ENCODE data around the gene CACNA1F. TPM values are rescaled to one million over a fixed set of nuclear protein-coding genes. Genes with fewer than 3 reads are reported as not detected.
A peak's percentile ranks its signal among the peaks of the same experiment; 100 is the strongest.

The CACNA1F gene
- 0.09 TPM for total RNA-seq
- polyA plus RNA-seq (ENCODE audit: insufficient read depth in 1 of 8, insufficient read length in 8 of 8, low replicate concordance in 1 of 8) = under 1 TPM in 4 of 8 donors, not detected in 4; 0.01 to 0.05 (median 0.03) TPM
- long read RNA-seq, donor 1 = 0 reads
- long read RNA-seq, donor 2 = 0 reads
- long read RNA-seq, donor 3 = 0 reads
- long read RNA-seq, donor 4 = 0 reads
- long read RNA-seq, donor 5 = 0 reads
- long read RNA-seq, donor 6 = 0 reads
- long read RNA-seq, donor 7 = 0 reads
- long read RNA-seq, donor 8 = 0 reads
- long read RNA-seq, donor 9 = 0 reads
- long read RNA-seq, donor 10 = 0 reads
- long read RNA-seq, donor 11 = 0 reads

DNA sequence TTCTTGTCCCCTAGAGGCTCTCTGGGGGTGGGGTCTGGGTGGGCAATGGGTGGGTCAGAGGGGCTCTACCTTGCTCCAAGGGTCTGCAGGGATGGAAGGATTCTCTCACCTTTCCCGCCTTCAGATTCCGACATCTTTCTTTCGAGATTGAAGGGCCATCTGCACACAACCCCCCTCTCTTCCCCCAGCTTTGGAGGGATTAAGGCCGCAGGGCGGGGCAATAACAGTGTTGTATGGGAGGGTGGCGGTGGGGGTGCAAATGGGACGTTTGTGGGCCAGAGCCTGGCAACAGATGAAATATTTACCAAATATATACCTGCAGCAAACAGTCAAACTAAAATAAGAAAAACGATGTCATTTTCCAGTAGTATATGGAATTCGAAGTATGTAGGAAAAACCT lies at the start of gene CACNA1F:
Gene CACNA1F, minus strand, starts transcription at position 165 of the 400 bp plus-strand sequence. Its CDS starts 31 bp downstream, at position 134.
- Histone ChIP-seq H3K4me1 (ENCODE audit: control insufficient read depth, insufficient read depth, low read length) (peaks cover 7% of the 10 kb centered on the region), H3K4me3 (ENCODE audit: low read length) (no peak within 1 kb of the TSS), H3K36me3 (ENCODE audit: control insufficient read depth, insufficient read depth, low read length) (no peaks in the 10 kb centered on the region), H3K9me3 (replicated peaks; ENCODE audit: control insufficient read depth, low read depth, low read length) (no peaks in the 10 kb centered on the region), H3K27me3 (ENCODE audit: control insufficient read depth, insufficient read depth, low read length) (peaks cover 11% of the 10 kb centered on the region), H3K27ac (ENCODE audit: low read length) (no peak within 1 kb of the TSS)
- WGBS (ENCODE audit: insufficient coverage) = no CpG with 5 or more reads among the region's 9 CpGs
- DNase-seq = no peak

DNA sequence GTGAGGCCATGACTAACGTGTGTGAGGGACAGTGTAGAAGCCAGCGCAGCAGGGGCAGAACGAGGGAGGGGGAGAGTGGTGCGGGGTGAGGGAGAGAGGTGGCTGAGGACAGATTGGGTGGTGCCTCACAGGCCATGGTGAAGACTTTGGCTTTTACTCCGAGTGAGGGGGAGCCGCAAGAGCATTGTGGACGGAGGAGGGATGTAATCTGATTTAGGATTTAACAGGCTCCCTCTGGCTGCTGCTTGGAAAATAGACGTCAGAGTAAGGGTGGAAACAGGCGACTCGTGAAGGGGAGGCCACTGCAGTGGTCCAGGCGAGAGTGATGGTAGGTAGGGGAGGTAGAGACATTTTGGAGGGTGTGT lies 49.5 kb upstream of the CACNA1F start:
- no peak overlapping the region for H3K4me3 ChIP-seq (ENCODE audit: low read length)
- peak; percentile 73 for DNase-seq
- H3K36me3 ChIP-seq (ENCODE audit: control insufficient read depth, insufficient read depth, low read length) = no peaks in the 10 kb centered on the region
- WGBS (ENCODE audit: insufficient coverage) = 32% methylated on average over 9 of the region's 11 CpGs
- H3K27ac ChIP-seq (ENCODE audit: low read length) = no peak overlapping the region
- H3K27me3 ChIP-seq (ENCODE audit: control insufficient read depth, insufficient read depth, low read length) = no peaks in the 10 kb centered on the region
- no peaks in the 10 kb centered on the region for H3K9me3 ChIP-seq (replicated peaks; ENCODE audit: control insufficient read depth, low read depth, low read length)
- H3K4me1 ChIP-seq (ENCODE audit: control insufficient read depth, insufficient read depth, low read length) = no peaks in the 10 kb centered on the region

GRCh38 chrX:49278081-49278480 lies 44.9 kb upstream of the CACNA1F start:
- WGBS (ENCODE audit: insufficient coverage) = 89% methylated on average over 3 of the region's 3 CpGs
- H3K4me3 ChIP-seq (ENCODE audit: low read length) = no peak overlapping the region
- no peak for DNase-seq

DNA sequence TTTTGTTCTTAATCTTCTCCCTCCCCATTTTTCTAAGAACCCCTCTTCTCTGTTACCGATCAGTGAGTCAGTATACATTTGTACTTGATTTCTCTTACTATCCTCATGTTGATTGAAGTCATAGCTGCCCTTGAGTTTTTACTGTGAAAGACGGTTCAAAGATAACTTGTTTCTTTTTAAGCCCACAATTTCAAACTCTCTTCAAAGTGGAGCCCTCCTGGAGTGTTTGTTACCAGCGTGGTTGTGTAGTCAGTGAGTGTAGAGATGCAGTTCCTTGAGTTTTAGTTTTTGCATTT lies 44.3 kb upstream of the CACNA1F start:
- Histone ChIP-seq H3K27ac (ENCODE audit: low read length) (no peak overlapping the region), H3K4me3 (ENCODE audit: low read length) (no peak overlapping the region)
- 57% methylated on average over 1 of the region's 3 CpGs for WGBS (ENCODE audit: insufficient coverage)

More at GRCh38 chrX:49278081-49278480, 44.9 kb upstream of the CACNA1F start:
- Histone ChIP-seq H3K4me1 (ENCODE audit: control insufficient read depth, insufficient read depth, low read length) (no peaks in the 10 kb centered on the region), H3K27me3 (ENCODE audit: control insufficient read depth, insufficient read depth, low read length) (peaks cover 2% of the 10 kb centered on the region), H3K27ac (ENCODE audit: low read length) (no peak overlapping the region), H3K9me3 (replicated peaks; ENCODE audit: control insufficient read depth, low read depth, low read length) (no peaks in the 10 kb centered on the region), H3K36me3 (ENCODE audit: control insufficient read depth, insufficient read depth, low read length) (no peaks in the 10 kb centered on the region)

DNA sequence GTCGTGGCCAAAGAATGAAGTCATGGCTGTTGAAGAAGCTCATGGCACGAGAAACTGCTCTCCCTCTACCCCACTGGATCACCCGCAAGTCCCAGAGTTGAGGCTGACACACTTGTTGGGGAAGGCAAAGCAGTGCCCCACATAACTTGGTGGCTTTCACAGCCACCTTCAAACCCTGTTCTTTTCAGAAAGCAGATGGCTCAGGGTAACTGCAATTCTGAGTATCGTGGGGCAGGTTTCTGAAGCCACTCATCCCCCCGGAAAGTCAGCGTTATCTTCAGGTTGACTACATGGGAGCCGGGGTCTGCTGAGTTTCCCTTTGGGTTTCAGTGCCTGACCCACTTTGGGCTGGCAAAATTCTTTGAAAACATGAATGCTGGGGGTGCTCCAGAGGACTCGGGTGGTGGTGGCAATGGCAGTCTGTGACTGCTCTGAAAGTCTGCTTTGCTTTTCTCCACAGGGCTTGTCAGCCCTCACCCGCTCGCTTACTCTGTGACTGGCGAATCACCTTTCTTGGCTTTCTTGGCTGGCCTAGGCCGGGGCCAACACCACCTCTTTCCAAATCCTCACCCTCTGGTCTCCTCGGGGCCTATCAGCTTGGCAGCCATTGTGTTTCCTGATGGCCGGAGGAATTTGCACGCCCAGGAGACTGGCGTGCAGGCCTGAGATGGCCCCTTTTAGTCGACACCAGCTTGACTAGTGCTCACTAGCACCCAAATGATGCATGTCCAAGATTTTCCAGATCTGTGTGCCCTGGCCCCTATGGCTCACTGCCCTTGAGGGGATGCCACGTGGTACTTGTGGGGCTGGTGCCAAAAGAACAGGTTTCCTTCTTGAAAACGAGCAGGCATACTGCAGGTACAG lies 43.8 kb upstream of the CACNA1F start:
- Histone ChIP-seq H3K36me3 (ENCODE audit: control insufficient read depth, insufficient read depth, low read length) (no peaks in the 10 kb centered on the region), H3K4me3 (ENCODE audit: low read length) (no peak overlapping the region), H3K27me3 (ENCODE audit: control insufficient read depth, insufficient read depth, low read length) (peaks cover 2% of the 10 kb centered on the region), H3K27ac (ENCODE audit: low read length) (no peak overlapping the region), H3K4me1 (ENCODE audit: control insufficient read depth, insufficient read depth, low read length) (peaks cover 5% of the 10 kb centered on the region), H3K9me3 (replicated peaks; ENCODE audit: control insufficient read depth, low read depth, low read length) (no peaks in the 10 kb centered on the region)
- no peak for DNase-seq
- 74% methylated on average over 16 of the region's 19 CpGs for WGBS (ENCODE audit: insufficient coverage)

More for the DNA sequence above, 44.3 kb upstream of the CACNA1F start:
- Histone ChIP-seq H3K36me3 (ENCODE audit: control insufficient read depth, insufficient read depth, low read length) (no peaks in the 10 kb centered on the region), H3K9me3 (replicated peaks; ENCODE audit: control insufficient read depth, low read depth, low read length) (no peaks in the 10 kb centered on the region), H3K4me1 (ENCODE audit: control insufficient read depth, insufficient read depth, low read length) (peaks cover 2% of the 10 kb centered on the region), H3K27me3 (ENCODE audit: control insufficient read depth, insufficient read depth, low read length) (peaks cover 2% of the 10 kb centered on the region)
- no peak for DNase-seq

GRCh38 chrX:49276207-49276606 lies 43.1 kb upstream of the CACNA1F start:
- H3K4me3 ChIP-seq (ENCODE audit: low read length) = no peak overlapping the region
- H3K27me3 ChIP-seq (ENCODE audit: control insufficient read depth, insufficient read depth, low read length) = peaks cover 2% of the 10 kb centered on the region
- no CpG with 5 or more reads among the region's 1 CpG for whole genome bisulfite sequencing (ENCODE audit: insufficient coverage)
- H3K4me1 ChIP-seq (ENCODE audit: control insufficient read depth, insufficient read depth, low read length) = peaks cover 11% of the 10 kb centered on the region
- H3K9me3 ChIP-seq (replicated peaks; ENCODE audit: control insufficient read depth, low read depth, low read length) = no peaks in the 10 kb centered on the region
- no peak overlapping the region for H3K27ac ChIP-seq (ENCODE audit: low read length)
- no peaks in the 10 kb centered on the region for H3K36me3 ChIP-seq (ENCODE audit: control insufficient read depth, insufficient read depth, low read length)
- DNase-seq = no peak

DNA sequence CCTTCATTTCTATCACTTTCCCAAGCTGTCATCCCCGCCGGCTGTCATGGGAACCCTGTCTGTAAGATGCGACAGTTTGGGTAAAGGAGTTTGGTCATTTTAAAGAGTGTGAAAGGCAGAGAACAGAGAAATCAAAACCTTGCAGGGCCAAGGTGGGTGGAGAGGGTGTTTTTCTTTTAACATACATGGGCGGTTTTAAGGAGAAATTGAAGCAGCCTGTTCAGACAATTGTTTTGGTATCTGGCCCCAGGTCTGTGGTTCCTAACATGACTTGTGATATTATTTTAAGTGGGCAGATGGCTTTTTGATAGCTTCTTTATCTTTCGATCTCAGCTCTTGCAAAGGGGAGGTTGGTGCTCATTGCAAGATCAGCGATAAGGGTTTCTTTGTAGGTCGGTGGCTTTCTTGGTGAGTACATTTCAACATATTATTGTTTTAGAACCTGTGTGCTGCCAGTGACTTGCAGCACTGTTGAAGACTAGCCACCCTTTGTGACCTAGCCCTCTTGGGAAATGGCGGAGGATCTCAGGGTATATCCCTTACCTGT lies 40.1 kb upstream of the CACNA1F start:
- Histone ChIP-seq H3K4me1 (ENCODE audit: control insufficient read depth, insufficient read depth, low read length) (peaks cover 19% of the 10 kb centered on the region), H3K27me3 (ENCODE audit: control insufficient read depth, insufficient read depth, low read length) (peaks cover 2% of the 10 kb centered on the region), H3K36me3 (ENCODE audit: control insufficient read depth, insufficient read depth, low read length) (no peaks in the 10 kb centered on the region), H3K27ac (ENCODE audit: low read length) (no peak overlapping the region), H3K4me3 (ENCODE audit: low read length) (no peak overlapping the region), H3K9me3 (replicated peaks; ENCODE audit: control insufficient read depth, low read depth, low read length) (no peaks in the 10 kb centered on the region)
- no peak for DNase-seq
- 72% methylated on average over 2 of the region's 8 CpGs for WGBS (ENCODE audit: insufficient coverage)

- WGBS (ENCODE audit: insufficient coverage) = 20% methylated on average over 1 of the region's 6 CpGs
- Histone ChIP-seq H3K27ac (ENCODE audit: low read length) (no peak overlapping the region), H3K27me3 (ENCODE audit: control insufficient read depth, insufficient read depth, low read length) (peaks cover 2% of the 10 kb centered on the region), H3K4me1 (ENCODE audit: control insufficient read depth, insufficient read depth, low read length) (peaks cover 19% of the 10 kb centered on the region), H3K4me3 (ENCODE audit: low read length) (no peak overlapping the region), H3K9me3 (replicated peaks; ENCODE audit: control insufficient read depth, low read depth, low read length) (no peaks in the 10 kb centered on the region), H3K36me3 (ENCODE audit: control insufficient read depth, insufficient read depth, low read length) (no peaks in the 10 kb centered on the region)
- DNase-seq = no peak
Observed at GRCh38 chrX:49272421-49272820, 39.3 kb upstream of the CACNA1F start.

DNA sequence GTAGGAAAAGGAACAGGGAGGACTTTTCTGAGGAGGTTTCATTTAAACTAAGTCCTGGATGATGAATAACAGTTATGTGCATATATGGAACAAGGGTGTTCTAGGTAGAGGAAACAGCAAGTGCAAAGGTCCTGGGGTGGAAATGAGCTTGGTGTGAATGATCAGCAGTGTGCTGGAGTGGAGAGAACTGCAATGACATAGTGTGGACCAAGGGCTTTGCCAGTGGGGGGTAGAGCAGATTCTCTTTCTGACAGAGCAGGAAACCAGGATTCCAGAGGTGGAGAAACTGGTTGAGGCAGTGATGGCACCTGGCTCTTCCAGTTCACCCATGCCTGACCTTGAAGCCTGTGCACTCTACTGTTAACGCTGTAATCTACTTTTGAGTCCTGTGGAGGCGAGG lies 38.2 kb upstream of the CACNA1F start:
- 75% methylated on average over 2 of the region's 2 CpGs for WGBS (ENCODE audit: insufficient coverage)

GRCh38 chrX:49270249-49270921 lies 37.2 kb upstream of the CACNA1F start:
- DNase-seq = no peak
- peaks cover 2% of the 10 kb centered on the region for H3K27me3 ChIP-seq (ENCODE audit: control insufficient read depth, insufficient read depth, low read length)
- H3K9me3 ChIP-seq (replicated peaks; ENCODE audit: control insufficient read depth, low read depth, low read length) = no peaks in the 10 kb centered on the region
- peaks cover 19% of the 10 kb centered on the region for H3K4me1 ChIP-seq (ENCODE audit: control insufficient read depth, insufficient read depth, low read length)
- H3K4me3 ChIP-seq (ENCODE audit: low read length) = peak overlapping the region; percentile 64
- 63% methylated on average over 66 of the region's 66 CpGs for WGBS (ENCODE audit: insufficient coverage)
- H3K27ac ChIP-seq (ENCODE audit: low read length) = peak overlapping the region; percentile 97
- no peaks in the 10 kb centered on the region for H3K36me3 ChIP-seq (ENCODE audit: control insufficient read depth, insufficient read depth, low read length)

More for the DNA sequence above, 38.2 kb upstream of the CACNA1F start:
- H3K4me1 ChIP-seq (ENCODE audit: control insufficient read depth, insufficient read depth, low read length) = peaks cover 19% of the 10 kb centered on the region
- no peak for DNase-seq
- peaks cover 2% of the 10 kb centered on the region for H3K27me3 ChIP-seq (ENCODE audit: control insufficient read depth, insufficient read depth, low read length)
- no peaks in the 10 kb centered on the region for H3K9me3 ChIP-seq (replicated peaks; ENCODE audit: control insufficient read depth, low read depth, low read length)
- H3K27ac ChIP-seq (ENCODE audit: low read length) = no peak overlapping the region
- H3K4me3 ChIP-seq (ENCODE audit: low read length) = no peak overlapping the region
- no peaks in the 10 kb centered on the region for H3K36me3 ChIP-seq (ENCODE audit: control insufficient read depth, insufficient read depth, low read length)

Measured in muscle of leg (tissue), 16 donors.